Fibroblast of gingiva (primary cell): ENCODE results near the gene THBS3.
"Not testable (repeated sequence)": the region's sequence is repeated elsewhere in the genome, so short reads cannot be mapped to it uniquely, and the experiment has no call there.

Experiments used
- DNase-seq: peaks from one replicate; pipeline ENCODE4 v3.0.0-alpha.2; 2011; ENCODE audit warnings: low read depth

The THBS3 gene

DNA sequence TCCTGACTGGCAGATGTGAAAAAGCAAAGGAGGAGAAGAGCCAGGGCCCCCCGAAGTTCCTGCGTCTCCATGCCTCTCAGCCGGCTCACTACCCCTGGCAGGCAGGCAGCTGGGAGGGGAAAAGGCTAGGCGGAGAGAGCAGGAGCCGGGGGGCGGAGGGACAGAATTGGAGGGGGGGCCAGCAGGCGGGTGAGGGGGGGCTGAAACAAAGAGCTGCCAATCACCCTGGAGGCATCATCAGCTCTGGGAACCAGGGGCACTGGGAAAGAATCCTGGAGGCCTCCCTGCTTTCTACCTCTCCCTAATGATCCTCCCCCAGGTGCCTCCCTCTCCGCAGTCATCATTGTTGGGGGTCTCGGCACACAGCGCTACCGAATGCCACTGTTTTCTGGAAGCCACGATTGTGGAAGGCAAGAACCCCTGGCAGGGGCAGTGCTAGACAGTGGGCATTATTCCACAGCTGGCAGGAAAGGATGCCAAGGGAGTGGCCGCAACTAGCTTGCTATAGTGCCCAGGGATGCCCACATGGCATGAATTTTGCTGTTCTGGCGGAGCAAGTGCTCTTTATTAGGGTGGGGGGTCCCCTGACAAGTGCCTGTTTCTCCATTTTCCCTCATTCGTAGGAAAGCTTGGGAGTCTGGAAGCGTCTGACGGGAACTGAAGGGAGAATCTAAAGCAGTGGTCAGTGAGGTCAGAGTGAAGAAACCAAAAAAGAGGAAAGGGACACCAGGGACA is at the start of gene THBS3:
THBS3 (minus strand) TSS at position 92 of the 735 bp plus-strand sequence; CDS start at position 71, 21 bp downstream.
- DNase-seq, result peak; percentile 50

DNA sequence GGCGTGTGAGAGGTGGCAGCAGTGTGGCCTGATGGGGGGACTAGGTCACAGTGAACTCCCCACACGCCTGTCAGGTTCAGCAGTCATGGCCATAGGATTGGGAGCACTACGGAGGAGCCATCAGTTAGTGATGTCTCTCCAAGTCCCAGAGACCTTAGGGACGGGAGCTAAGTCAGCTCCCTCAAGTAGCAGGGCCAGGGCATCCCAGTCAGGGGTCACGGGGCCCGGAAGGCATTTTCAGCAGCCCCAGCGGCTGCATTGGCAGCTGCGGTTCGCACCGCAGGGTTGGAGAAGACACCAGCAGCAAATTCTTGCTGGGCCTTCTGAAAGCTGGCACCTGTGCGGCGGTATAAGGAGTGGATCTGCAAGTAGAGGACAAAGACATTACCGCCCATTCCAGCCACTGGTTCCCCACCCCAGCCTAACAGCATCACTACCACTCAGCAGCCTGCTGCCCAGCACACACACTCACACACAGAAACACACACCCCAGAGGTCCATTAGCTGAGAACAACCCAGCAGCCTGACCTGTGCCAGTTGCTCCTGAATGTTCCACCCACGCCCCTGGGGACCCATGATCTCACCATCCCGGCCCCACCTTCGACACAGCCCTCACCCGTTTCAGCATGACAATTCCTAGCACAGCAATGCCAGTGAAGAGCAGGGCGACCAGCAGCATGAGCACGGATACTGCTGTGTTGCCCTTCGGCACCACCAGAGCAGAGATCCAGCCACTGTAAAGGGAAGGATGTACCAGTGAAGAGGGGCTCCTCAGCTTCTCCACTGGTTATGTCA is 48.6 kb upstream of the THBS3 start:
- DNase-seq, result no peak

- peak; percentile 81 for DNase-seq
Observed at GRCh38 chr1:155255243-155256007, 47.7 kb upstream of the THBS3 start, which contains the start of gene ENTREP3. Gene ENTREP3, minus strand, starts transcription at chr1:155255483. Its CDS starts 606 bp downstream, at chr1:155254877.

DNA sequence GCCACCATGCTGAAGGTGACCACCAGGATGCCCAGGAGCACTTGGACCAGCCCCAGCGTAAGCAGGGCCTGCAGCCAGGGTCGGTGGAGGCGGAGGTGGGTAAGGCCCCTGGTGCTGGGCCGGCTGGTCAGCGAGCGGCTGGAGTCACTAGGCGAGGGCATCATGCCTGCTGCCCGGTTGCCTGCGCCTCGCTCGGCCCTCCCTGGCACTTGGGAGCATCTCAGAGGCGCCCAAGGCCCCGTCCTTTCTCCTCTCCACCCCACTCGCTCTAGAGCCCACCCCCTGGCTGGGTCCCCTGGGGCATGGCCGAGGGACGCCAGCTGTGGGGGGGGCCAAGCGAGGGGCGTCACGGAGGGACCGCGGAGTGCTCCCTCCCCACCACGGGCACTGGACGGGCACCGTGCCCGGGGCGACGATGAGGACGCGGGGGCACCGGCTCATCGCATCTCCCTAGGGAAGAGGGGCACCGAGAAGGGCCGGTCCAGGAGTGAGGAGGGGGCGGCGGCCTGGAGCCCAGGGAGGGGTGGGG is 47.1 kb upstream of the THBS3 start:
- DNase-seq, result peak; percentile 26

DNA sequence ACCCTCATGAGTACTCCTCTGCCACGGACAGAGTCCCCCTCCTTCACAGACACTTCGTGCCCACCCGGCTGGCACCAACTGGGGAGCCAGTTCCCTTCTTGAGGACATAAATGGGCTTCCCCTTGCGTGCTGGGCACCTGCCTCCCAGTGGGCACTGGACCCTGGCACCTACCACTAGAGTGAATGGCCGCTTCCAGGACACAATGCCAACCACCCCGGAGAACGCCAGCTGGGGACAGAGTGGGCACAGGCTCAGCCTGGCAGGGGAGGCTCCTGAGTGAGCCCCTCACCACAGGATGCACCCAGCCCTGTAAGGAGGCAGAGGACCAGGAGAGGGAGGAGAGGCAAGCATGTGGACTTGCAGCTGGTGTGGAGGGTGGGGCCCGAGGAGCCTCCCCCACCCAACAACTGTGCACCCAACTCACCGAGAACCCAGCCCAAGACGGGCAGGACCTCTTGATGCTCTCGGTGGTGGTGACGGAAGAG is 46.6 kb upstream of the THBS3 start:
- no peak for DNase-seq

DNA sequence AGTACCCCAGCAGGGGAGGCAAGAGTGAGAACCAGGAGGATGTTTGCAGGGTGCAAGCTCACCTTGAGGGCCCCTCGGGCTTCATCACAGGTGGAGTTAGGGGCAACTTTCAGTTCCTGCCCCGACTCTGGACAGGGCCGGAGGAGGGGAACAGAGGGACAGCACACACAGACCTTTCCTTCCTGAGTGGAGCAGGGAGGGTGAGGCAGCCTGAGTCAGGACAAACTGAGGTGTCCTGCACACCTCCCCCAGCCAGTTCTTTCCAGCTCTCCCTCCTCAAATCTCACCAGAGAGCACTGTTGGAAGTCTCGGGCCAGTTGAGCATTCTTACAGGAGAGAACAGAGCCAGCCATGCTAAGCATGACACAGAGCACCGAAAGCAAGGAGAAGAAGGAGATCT is 46.1 kb upstream of the THBS3 start:
- DNase-seq, result no peak

- DNase-seq, result no peak
Observed at GRCh38 chr1:155253208-155253607, 45.5 kb upstream of the THBS3 start.

GRCh38 chr1:155251566-155251965 is 43.9 kb upstream of the THBS3 start:
- no peak for DNase-seq

GRCh38 chr1:155250633-155251449 is 43.1 kb upstream of the THBS3 start:
- DNase-seq, result peak; percentile 84

GRCh38 chr1:155250246-155250632 is 42.5 kb upstream of the THBS3 start:
- no peak for DNase-seq

GRCh38 chr1:155247667-155248553 is 40.2 kb upstream of the THBS3 start:
- no peak for DNase-seq

- not testable (repeated sequence) for DNase-seq
Observed at GRCh38 chr1:155246796-155247195, 39.1 kb upstream of the THBS3 start.

DNA sequence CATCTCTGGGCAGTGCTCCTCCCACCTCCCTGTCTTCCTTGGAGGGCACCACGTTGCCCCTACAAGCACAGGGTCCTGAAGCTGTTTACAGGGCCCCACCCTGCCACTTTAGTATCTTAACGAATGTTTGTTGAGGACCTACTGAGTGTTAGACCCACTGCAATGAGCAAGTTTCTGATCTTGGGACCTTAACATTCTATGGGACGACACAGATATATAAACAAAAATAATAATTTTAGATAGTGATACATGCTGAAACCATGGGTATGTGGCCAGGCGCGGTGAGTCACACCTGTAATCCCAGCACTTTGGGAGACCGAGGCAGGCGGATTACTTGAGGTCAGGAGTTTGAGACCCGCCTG is 37.4 kb upstream of the THBS3 start:
- no peak for DNase-seq

GRCh38 chr1:155244368-155245162 is 36.9 kb upstream of the THBS3 start:
- DNase-seq, result peak; percentile 100

- DNase-seq, result no peak
Observed at GRCh38 chr1:155242805-155243358, 35.2 kb upstream of the THBS3 start.

- DNase-seq, result no peak
Observed at GRCh38 chr1:155241841-155242264, 34.2 kb upstream of the THBS3 start.

- peak; percentile 81 for DNase-seq
Observed at GRCh38 chr1:155241069-155241679, 33.5 kb upstream of the THBS3 start.

DNA sequence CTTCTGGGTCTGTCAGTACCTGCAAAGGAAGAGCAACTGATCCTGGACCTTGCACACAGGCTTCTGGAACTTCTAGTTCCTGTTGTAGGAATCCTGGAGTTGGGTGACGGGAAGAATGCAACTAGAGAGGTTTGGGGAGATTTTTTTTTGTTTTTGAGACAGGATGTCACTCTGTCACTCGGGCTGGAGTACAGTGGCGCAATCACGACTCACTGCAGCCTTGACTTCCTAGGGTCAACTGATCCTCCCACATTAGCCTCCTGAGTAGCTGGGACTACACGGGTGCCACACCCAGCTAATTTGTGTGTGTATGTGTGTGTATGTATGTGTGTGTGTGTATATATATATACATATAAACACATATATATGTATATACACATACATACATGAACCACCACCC is 28.8 kb upstream of the THBS3 start:
- DNase-seq, result no peak

DNA sequence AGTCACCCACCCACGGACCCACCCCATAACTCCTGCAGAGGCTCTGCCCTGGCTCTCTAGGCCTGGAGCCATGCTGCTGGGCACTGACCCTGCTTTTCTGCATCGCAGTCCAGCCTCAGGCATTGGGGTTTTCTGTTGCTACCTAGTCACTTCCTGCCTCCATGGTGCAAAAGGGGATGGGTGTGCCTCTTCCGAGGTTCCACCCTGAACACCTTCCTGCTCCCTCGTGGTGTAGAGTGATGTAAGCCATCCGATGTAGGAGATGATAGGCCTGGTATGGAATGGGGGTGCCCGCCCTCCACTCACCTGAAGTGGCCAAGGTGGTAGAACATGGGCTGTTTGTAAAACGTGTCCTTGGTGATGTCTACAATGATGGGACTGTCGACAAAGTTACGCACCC is 27.7 kb upstream of the THBS3 start:
- DNase-seq, result not testable (repeated sequence)
